Stomach (tissue), 4 donors: ENCODE results near the gene SAFB.
"Not testable (repeated sequence)": the region's sequence is repeated elsewhere in the genome, so short reads cannot be mapped to it uniquely, and the experiment has no call there.

ENCODE experiments used
- EP300 ChIP-seq: sonication (generic); formaldehyde crosslinking; IDR thresholded peaks from one replicate; pipeline ENCODE4 v1.6.1; 2017; ENCODE audit warnings: antibody characterized with exemption
- POLR2A ChIP-seq, 4 donors: fragments of 450-650 bp; IDR thresholded peaks; one replicate each; pipeline ENCODE4 v1.6.1; 2016; ENCODE audit warnings: antibody characterized with exemption in 4 of 4, control low read depth in 2 of 4, mild to moderate bottlenecking in 1 of 4, moderate library complexity in 1 of 4
- POLR2AphosphoS5 ChIP-seq, 3 donors: sonication (generic); formaldehyde crosslinking; IDR thresholded peaks; one replicate each; pipeline ENCODE4 v1.6.1; 2016; ENCODE audit warnings: antibody characterized with exemption in 3 of 3
- TF ChIP-seq, protein P1 (sequence below), 7 experiments: fragments of 450-650 bp in 4 of 7; fragments of 200-600 bp in 3 of 7; sonication (generic) in 3 of 7; IDR thresholded peaks; one replicate each; pipeline ENCODE4 v1.5.1; 2016 to 2019; ENCODE audit warnings: antibody characterized with exemption in 7 of 7, control low read depth in 2 of 7, mild to moderate bottlenecking in 1 of 7

DNA sequence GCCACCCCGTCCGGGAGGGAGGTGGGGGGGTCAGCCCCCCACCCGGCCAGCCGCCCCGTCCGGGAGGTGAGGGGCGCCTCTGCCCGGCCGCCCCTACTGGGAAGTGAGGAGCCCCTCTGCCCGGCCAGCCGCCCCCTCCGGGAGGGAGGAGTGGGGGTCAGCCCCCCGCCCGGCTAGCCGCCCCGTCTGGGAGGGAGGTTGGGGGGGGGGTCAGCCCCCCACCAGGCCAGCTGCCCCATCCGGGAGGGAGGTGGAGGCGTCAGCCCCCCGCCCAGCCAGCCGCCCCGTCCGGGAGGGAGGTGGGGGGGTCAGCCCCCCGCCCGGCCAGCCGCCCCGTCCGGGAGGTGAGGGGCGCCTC lies 79.1 kb downstream of the SAFB start:
- TF ChIP-seq POLR2A (IDR thresholded peaks at IDR 0.05); POLR2AphosphoS5 (IDR thresholded peaks at IDR 0.05); EP300: not testable (repeated sequence)
- TF ChIP-seq, protein P1, sequence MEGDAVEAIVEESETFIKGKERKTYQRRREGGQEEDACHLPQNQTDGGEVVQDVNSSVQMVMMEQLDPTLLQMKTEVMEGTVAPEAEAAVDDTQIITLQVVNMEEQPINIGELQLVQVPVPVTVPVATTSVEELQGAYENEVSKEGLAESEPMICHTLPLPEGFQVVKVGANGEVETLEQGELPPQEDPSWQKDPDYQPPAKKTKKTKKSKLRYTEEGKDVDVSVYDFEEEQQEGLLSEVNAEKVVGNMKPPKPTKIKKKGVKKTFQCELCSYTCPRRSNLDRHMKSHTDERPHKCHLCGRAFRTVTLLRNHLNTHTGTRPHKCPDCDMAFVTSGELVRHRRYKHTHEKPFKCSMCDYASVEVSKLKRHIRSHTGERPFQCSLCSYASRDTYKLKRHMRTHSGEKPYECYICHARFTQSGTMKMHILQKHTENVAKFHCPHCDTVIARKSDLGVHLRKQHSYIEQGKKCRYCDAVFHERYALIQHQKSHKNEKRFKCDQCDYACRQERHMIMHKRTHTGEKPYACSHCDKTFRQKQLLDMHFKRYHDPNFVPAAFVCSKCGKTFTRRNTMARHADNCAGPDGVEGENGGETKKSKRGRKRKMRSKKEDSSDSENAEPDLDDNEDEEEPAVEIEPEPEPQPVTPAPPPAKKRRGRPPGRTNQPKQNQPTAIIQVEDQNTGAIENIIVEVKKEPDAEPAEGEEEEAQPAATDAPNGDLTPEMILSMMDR (IDR thresholded peaks at IDR 0.05): not testable (repeated sequence)
